Upper lobe of right lung (tissue), 1 donor: ENCODE measurements around the gene MBL2. TPM values are rescaled to one million over a fixed set of nuclear protein-coding genes. Genes with fewer than 3 reads are reported as not detected.

Source experiments
- ATAC-seq: fragments of 200-7000 bp; cut with Tn5 transposase; one replicate; pipeline ENCODE4 v1.9.1; 2020; ENCODE audit warnings: mild to moderate bottlenecking, moderate library complexity
- DNase-seq: peaks from one replicate; pipeline ENCODE4 v3.0.0-alpha.2; 2020
- H3K27ac ChIP-seq: fragments of 200-600 bp; one replicate; pipeline ENCODE4 v1.8.0; 2022
- H3K27me3 ChIP-seq: fragments of 200-600 bp; one replicate; pipeline ENCODE4 v1.8.0; 2022; ENCODE audit warnings: mild to moderate bottlenecking
- H3K36me3 ChIP-seq: fragments of 200-600 bp; one replicate; pipeline ENCODE4 v1.8.0; 2022
- H3K4me1 ChIP-seq: fragments of 200-600 bp; one replicate; pipeline ENCODE4 v1.8.0; 2022
- H3K4me3 ChIP-seq: fragments of 200-600 bp; one replicate; pipeline ENCODE4 v1.8.0; 2022; ENCODE audit warnings: mild to moderate bottlenecking
- H3K9me3 ChIP-seq: fragments of 200-600 bp; one replicate; pipeline ENCODE4 v1.8.0; 2022
- intact Hi-C: fragments of 100-400 bp; cut with DNase I; formaldehyde crosslinking; loops from one replicate; pipeline ENCODE4 v1.11.0; 2022
- total RNA-seq: library from RNA; stranded (reverse); fragmentation: NEBNext Ultra II Directional; extraction: Animal tissue kit (Norgen Biotek cat#: 25700); gene quantifications from one replicate; pipeline ENCODE4 v1.2.1, GENCODE V29; 2021
- TF ChIP-seq, protein P1 (sequence below): fragments of 200-600 bp; IDR thresholded peaks from one replicate; pipeline ENCODE4 v1.8.0; 2022; ENCODE audit warnings: antibody characterized with exemption
- donor health status: DM: no; HTN: yes; CAD: no; lungs with severe emphysema.

Gene MBL2
- total RNA-seq, 1 donor from 2014 or later = not detected

DNA sequence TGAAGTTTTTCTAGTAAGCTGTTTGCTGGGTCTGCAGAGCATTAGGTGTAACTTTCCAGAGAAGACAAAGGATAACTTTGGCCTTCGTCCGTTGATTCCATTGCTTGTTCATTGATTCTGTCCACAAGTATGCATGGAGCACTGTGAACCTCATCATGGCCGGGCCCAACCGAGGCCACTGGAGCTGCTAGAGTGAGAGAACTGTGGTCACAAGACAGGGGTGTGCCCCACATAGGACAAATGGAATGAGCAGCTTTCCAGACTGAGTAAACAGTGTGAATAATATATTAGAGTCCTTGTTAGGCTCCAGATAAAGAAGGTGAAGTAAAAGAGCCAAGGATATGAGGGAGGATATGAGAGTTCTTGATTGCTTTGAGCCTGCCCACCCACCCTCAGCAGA is 24.9 kb downstream of the MBL2 start:
- ATAC-seq (no peak), DNase-seq (no peak)
- no peaks in the 10 kb centered on the region for H3K27me3 ChIP-seq
- H3K27ac ChIP-seq = no peak overlapping the region
- H3K9me3 ChIP-seq = no peaks in the 10 kb centered on the region
- H3K4me1 ChIP-seq = no peaks in the 10 kb centered on the region
- TF ChIP-seq, protein P1, sequence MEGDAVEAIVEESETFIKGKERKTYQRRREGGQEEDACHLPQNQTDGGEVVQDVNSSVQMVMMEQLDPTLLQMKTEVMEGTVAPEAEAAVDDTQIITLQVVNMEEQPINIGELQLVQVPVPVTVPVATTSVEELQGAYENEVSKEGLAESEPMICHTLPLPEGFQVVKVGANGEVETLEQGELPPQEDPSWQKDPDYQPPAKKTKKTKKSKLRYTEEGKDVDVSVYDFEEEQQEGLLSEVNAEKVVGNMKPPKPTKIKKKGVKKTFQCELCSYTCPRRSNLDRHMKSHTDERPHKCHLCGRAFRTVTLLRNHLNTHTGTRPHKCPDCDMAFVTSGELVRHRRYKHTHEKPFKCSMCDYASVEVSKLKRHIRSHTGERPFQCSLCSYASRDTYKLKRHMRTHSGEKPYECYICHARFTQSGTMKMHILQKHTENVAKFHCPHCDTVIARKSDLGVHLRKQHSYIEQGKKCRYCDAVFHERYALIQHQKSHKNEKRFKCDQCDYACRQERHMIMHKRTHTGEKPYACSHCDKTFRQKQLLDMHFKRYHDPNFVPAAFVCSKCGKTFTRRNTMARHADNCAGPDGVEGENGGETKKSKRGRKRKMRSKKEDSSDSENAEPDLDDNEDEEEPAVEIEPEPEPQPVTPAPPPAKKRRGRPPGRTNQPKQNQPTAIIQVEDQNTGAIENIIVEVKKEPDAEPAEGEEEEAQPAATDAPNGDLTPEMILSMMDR = no peak
- H3K36me3 ChIP-seq = no peaks in the 10 kb centered on the region
- H3K4me3 ChIP-seq = no peak overlapping the region
- intact Hi-C loops = no loop called here

DNA sequence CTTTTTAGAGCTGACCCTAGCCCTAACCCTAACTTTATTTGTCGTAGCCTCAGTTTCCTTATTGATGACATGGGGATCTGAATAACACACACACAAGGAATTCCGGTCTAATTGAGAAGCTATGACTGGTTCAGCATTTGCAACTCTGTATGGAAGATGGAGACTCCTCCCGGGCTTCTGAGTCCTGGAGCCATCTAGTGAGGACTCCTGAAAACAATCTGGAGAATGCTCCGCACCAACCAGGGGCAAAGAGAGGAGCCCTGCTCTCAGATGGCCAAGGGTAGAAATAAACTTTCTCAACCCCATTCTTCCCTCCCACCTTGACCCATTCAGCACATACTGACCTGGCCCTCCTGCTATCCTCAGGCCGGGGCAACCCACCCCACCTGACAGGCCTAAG is 26.4 kb downstream of the MBL2 start:
- no peak overlapping the region for H3K27ac ChIP-seq
- H3K27me3 ChIP-seq = no peaks in the 10 kb centered on the region
- no peaks in the 10 kb centered on the region for H3K36me3 ChIP-seq
- DNase-seq (no peak), ATAC-seq (peak; percentile 9)
- H3K4me3 ChIP-seq = no peak overlapping the region
- intact Hi-C loops = no loop called here
- no peaks in the 10 kb centered on the region for H3K9me3 ChIP-seq
- H3K4me1 ChIP-seq = no peaks in the 10 kb centered on the region
- TF ChIP-seq, protein P1 = no peak

DNA sequence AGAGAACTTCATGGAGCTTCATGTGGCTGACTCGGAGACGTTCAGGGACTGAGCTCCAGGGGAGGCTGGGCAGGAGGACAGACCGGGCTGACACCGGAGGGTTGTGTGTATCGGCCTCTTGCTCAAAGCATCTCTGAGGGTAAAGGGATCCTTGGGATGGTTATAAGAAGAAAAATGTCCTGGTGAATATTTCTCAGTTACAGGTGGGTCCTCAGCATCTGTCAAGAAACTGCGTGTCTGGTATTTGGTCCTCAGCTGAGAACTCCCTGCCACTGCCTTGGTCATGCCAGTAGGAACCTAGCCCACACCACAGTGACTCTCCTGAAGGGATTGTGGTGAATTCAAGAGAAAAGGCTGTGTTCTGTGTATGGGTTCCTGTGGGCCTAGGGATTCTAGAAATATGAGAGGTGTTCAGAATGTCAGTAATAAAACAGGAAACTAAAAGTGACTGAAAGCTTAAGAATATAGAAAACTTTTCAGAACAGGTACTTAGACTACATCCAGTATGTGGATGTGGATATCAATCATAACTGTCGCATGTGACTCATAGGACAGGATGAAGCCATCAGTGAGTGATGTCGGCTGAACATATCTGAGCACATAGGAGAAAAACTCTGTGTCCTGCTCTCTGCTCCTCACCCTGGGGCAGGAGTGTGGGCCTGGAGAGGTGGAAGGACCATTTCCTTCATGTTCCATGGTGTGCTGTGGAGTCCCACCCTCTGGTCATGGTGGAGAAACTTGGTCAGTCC is 28.4 kb downstream of the MBL2 start:
- TF ChIP-seq, protein P1 = no peak
- DNase-seq (no peak), ATAC-seq (no peak)
- no peaks in the 10 kb centered on the region for H3K9me3 ChIP-seq
- intact Hi-C loops = loop anchor here (5.0 kb wide), 1 partner anchor 33 kb away; no protein-coding TSS in a partner anchor
- no peaks in the 10 kb centered on the region for H3K4me1 ChIP-seq
- no peaks in the 10 kb centered on the region for H3K36me3 ChIP-seq
- H3K27me3 ChIP-seq = no peaks in the 10 kb centered on the region
- no peak overlapping the region for H3K27ac ChIP-seq
- no peak overlapping the region for H3K4me3 ChIP-seq

DNA sequence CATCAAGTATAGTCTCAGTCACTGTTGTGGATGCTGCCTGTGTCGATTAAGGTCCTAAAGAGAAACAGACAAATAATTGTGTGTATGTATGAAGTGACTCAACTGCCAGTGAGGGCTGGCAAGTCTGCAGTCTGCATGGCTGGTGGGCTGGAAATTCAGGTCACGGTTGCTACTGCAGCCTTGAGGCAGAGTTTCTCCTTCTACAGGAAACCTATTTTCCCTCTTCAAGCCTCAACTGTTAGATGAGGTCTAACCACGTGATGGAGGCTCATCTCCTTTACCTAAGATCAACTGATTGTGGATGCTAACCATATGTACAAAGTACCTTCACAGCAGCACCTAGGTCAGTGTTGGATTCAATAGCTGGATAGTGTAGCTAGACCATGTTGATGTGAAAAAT is 29.9 kb downstream of the MBL2 start:
- TF ChIP-seq, protein P1 = no peak
- Histone ChIP-seq H3K9me3 (no peaks in the 10 kb centered on the region), H3K27ac (no peak overlapping the region), H3K4me3 (no peak overlapping the region), H3K27me3 (no peaks in the 10 kb centered on the region), H3K4me1 (no peaks in the 10 kb centered on the region), H3K36me3 (no peaks in the 10 kb centered on the region)
- ATAC-seq (no peak), DNase-seq (no peak)
- intact Hi-C loops = loop anchor here (5.0 kb wide), 1 partner anchor 35 kb away; no protein-coding TSS in a partner anchor

DNA sequence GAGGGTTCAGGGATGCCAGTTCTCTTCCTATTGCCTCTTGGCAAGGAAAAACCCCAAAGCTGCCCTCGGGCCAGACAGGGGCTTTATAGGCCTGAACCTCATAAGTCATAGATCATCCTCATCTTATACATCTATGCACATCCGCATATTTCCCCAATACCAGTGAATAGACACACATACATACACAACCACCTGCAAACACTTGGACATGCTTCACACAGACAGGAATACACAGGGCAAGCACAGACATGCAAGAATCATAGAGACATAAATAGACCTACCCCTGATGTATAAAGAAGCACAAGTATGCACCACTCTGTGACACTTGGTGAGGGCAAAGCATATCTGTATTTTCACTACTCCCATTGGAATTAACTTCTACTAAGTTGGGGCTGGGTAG is 30.7 kb downstream of the MBL2 start:
- no peak overlapping the region for H3K4me3 ChIP-seq
- no peak overlapping the region for H3K27ac ChIP-seq
- TF ChIP-seq, protein P1 = no peak
- ATAC-seq = no peak
- H3K4me1 ChIP-seq = no peaks in the 10 kb centered on the region
- H3K9me3 ChIP-seq = no peaks in the 10 kb centered on the region
- intact Hi-C loops = loop anchor here (5.0 kb wide), 1 partner anchor 35 kb away; no protein-coding TSS in a partner anchor
- H3K27me3 ChIP-seq = no peaks in the 10 kb centered on the region
- no peaks in the 10 kb centered on the region for H3K36me3 ChIP-seq
- DNase-seq = no peak
